ENCODE results near the gene ALKBH8. TPM values are rescaled to one million over a fixed set of nuclear protein-coding genes. Genes with fewer than 3 reads are reported as not detected.

Gene ALKBH8
- total and polyA plus RNA-seq, 2 of the 8 experiments (the other 6 are each of a cell fraction or from before 2014, with no cell fraction given), result 3.6 to 11.9 TPM

- no peak for TF ChIP-seq SAP30 (IDR thresholded peaks at IDR 0.05; ENCODE audit: insufficient read depth, insufficient replicate concordance, low read length)
- no peak for TF ChIP-seq TAF1 (IDR thresholded peaks at IDR 0.05; ENCODE audit: low read depth, low read length)
- TF ChIP-seq CBX5 (IDR thresholded peaks at IDR 0.05; ENCODE audit: low read depth, low read length), result no peak
- TF ChIP-seq RAD21 (IDR thresholded peaks at IDR 0.05 in 1 of 2, conservative IDR thresholded peaks at IDR 0.05 in 1 of 2; ENCODE audit: low read depth in 2 of 2, low read length in 2 of 2), result no peak
- no peak for TF ChIP-seq HDAC6 (IDR thresholded peaks at IDR 0.05; ENCODE audit: low read depth, low read length)
Observed at GRCh38 chr11:107478922-107479321, 86.6 kb downstream of the ALKBH8 start (continued).
